HUES6 (cell line): ENCODE results near the gene CBLL2.

ENCODE experiments used
- H3K27ac ChIP-seq: 2 replicates; pipeline ENCODE4 v1.7.0; 2013; ENCODE audit warnings: low read depth, mild to moderate bottlenecking, low read length, inconsistent platforms
- H3K27me3 ChIP-seq: 2 replicates; pipeline ENCODE4 v1.6.1; 2013; ENCODE audit warnings: low read length; ENCODE audit not compliant: control insufficient read depth, insufficient read depth
- H3K36me3 ChIP-seq: 2 replicates; pipeline ENCODE4 v1.6.1; 2013; ENCODE audit warnings: low read length; ENCODE audit not compliant: control insufficient read depth, insufficient read depth
- H3K4me1 ChIP-seq: 2 replicates; pipeline ENCODE4 v1.6.1; 2013; ENCODE audit warnings: low read length; ENCODE audit not compliant: control insufficient read depth, insufficient read depth
- H3K4me3 ChIP-seq: 2 replicates; pipeline ENCODE4 v1.5.1; 2013; ENCODE audit warnings: low read depth, low read length
- H3K9ac ChIP-seq: one replicate; pipeline ENCODE4 v1.6.1; 2013; ENCODE audit warnings: mild to moderate bottlenecking, low read length
- H3K9me3 ChIP-seq: 2 replicates; pipeline ENCODE4 v1.6.1; 2013; ENCODE audit warnings: low read depth, low read length; ENCODE audit not compliant: control insufficient read depth, insufficient read depth

Gene CBLL2, protein sequence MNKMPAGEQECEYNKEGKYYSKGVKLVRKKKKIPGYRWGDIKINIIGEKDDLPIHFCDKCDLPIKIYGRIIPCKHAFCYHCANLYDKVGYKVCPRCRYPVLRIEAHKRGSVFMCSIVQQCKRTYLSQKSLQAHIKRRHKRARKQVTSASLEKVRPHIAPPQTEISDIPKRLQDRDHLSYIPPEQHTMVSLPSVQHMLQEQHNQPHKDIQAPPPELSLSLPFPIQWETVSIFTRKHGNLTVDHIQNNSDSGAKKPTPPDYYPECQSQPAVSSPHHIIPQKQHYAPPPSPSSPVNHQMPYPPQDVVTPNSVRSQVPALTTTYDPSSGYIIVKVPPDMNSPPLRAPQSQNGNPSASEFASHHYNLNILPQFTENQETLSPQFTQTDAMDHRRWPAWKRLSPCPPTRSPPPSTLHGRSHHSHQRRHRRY

DNA sequence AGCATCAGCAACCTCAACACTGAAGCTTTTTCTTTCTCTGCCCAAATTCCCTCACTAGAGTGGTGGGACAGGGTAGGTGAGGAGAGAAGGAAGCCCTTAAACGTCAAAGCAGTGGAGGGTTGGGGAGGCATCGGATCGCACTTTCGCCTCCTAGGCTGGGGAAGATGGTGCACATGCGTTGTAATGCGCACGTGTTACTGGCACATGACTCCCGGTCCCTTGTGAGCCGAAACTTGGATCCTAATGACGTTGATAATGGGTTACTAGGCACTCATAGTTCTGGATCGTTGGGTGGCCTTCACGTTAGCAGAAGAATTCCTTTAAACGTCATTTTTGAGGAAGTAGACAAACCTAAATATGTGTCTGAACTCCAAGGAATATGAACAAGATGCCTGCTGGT lies at the start of gene CBLL2:
Gene CBLL2, plus strand, starts transcription at position 301 of the 400 bp plus-strand sequence. Its CDS starts 79 bp downstream, at position 380.
- Histone ChIP-seq H3K9me3 (no peaks in the 10 kb centered on the region), H3K27ac (no peak within 1 kb of the TSS), H3K4me3 (no peak within 1 kb of the TSS), H3K4me1 (no peaks in the 10 kb centered on the region), H3K27me3 (no peaks in the 10 kb centered on the region; the same call in 1 of the 2 replicates), H3K9ac (no peak within 1 kb of the TSS), H3K36me3 (no peaks in the 10 kb centered on the region)

DNA sequence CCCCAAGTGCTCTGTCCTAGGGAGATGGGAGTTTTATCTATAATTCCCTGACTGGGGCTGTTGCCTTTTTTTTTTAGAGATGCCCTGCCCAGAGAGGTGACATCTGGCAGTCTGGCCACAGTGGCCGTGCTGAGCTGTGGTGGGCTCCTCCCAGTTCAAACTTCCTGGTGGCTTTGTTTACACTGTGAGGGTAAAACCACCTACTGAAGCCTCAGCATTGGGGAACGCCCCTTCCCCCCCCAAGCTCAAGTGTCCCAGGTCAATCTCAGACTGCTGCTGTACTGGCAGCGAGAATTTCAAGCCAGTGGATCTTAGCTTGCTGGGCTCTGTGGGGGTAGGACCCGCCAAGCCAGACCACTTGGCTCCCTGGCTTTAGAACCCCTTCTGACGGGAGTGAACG lies 38.3 kb upstream of the CBLL2 start:
- no peak overlapping the region for H3K4me3 ChIP-seq
- H3K9ac ChIP-seq, result no peak overlapping the region
- H3K27ac ChIP-seq, result no peak overlapping the region
- no peaks in the 10 kb centered on the region for H3K36me3 ChIP-seq
- H3K9me3 ChIP-seq, result no peaks in the 10 kb centered on the region
- H3K27me3 ChIP-seq, result no peaks in the 10 kb centered on the region; the same call in 1 of the 2 replicates
- no peaks in the 10 kb centered on the region for H3K4me1 ChIP-seq

DNA sequence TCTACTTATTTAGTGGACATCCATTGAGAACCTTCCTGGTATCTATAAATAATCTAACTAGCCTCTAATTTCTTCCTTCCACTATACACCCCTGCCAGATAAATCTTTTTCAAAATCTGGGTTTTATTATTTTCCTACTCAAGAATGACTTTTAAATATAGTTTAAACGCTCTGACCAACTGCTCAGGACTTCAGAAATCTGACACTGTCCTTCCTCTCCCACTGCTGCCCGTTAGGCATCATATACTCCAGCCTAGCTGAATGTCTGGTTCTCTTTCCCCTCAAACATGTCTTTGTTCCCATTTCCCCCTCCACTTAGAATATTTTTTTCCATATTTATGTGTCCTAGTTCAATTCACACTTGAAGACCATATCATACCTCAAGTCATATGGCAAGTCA lies 35.2 kb upstream of the CBLL2 start:
- H3K4me1 ChIP-seq, result no peaks in the 10 kb centered on the region
- no peaks in the 10 kb centered on the region for H3K9me3 ChIP-seq
- no peaks in the 10 kb centered on the region for H3K36me3 ChIP-seq
- no peaks in the 10 kb centered on the region; the same call in 1 of the 2 replicates for H3K27me3 ChIP-seq
- no peak overlapping the region for H3K4me3 ChIP-seq
- no peak overlapping the region for H3K27ac ChIP-seq
- no peak overlapping the region for H3K9ac ChIP-seq

DNA sequence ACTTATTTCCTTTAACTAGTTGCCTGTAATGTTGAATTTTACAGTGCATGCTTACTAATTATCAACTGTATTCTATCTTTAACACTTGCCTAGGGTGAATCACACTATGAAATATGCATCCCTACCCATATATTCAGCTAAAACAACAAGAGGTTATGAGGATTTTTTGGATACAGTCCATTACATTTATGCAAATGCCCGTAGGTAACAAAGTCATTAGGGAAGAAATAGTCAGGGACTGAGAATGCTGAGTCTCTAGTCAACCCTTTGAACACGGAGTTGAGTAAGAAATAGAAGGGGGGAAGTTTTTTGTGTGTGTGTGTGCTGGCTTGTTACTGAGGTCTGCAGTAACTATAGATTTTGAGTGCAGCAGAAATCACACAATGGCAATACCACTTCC lies 26.1 kb upstream of the CBLL2 start:
- no peak overlapping the region for H3K27ac ChIP-seq
- H3K9ac ChIP-seq, result no peak overlapping the region
- H3K4me3 ChIP-seq, result no peak overlapping the region
- no peaks in the 10 kb centered on the region for H3K9me3 ChIP-seq
- no peaks in the 10 kb centered on the region for H3K36me3 ChIP-seq
- no peaks in the 10 kb centered on the region for H3K4me1 ChIP-seq
- H3K27me3 ChIP-seq, result peaks cover 8% of the 10 kb centered on the region; the same call in 1 of the 2 replicates

DNA sequence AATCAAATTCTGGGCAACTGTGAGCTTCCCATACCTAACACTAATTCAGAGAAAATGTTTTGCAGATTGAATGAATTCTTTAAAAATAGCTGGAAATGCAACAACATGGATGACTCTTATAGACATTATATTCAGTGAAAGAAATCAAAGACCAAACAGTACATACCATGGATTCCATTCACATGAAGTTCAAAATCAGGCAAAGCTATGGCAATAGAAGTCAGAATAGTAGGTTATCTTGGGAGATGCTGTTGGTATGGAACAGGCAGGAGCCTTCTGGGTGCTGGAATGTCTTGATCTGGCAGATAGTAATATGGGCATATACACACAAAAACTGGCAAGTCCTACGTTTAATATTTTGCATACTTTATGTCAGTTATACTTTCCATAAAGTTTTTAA lies 25.5 kb upstream of the CBLL2 start:
- no peak overlapping the region for H3K9ac ChIP-seq
- peaks cover 8% of the 10 kb centered on the region; the same call in 1 of the 2 replicates for H3K27me3 ChIP-seq
- H3K9me3 ChIP-seq, result no peaks in the 10 kb centered on the region
- no peak overlapping the region for H3K4me3 ChIP-seq
- H3K4me1 ChIP-seq, result no peaks in the 10 kb centered on the region
- H3K27ac ChIP-seq, result no peak overlapping the region
- H3K36me3 ChIP-seq, result no peaks in the 10 kb centered on the region

DNA sequence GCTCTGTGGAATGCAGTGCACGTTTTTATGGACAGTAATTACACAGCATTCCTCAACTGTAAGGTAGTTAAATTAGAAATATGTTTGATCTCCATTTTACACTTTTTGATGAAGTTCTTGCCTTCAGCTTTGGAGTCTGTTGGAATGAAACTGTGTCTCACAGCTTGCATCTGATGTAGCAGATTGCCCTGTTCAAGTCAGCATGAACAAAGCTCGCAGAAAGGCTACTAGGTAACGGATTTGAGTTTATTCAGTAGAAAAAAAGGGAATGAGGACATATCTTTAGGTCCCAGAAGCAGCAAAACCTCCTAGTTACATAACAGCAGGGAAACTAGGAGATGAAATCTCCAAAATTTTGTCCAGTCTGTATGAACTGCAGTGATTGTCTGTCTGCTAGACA lies 24.3 kb upstream of the CBLL2 start:
- H3K4me1 ChIP-seq, result no peaks in the 10 kb centered on the region
- H3K9ac ChIP-seq, result no peak overlapping the region

DNA sequence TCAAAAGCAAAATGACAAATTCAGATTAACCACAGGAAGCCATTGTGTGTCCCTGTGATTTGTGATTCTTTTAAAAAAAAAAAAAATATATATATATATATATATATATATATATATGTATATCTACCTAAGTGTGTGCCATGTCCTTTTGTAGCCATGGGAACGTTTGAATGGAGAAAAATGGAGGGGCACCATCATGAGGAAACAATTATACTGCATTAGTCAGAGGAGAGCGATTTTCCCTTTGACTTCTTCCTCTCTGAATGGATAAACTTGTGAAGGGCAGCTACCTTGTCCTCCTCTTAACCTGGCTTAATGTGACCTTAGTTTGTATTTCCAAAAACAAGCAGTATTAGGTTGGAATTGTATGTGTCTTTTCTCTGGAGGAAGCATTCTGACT lies 23.3 kb upstream of the CBLL2 start:
- H3K4me3 ChIP-seq, result no peak overlapping the region
- H3K4me1 ChIP-seq, result no peaks in the 10 kb centered on the region
- H3K27me3 ChIP-seq, result peaks cover 9% of the 10 kb centered on the region; the same call in 1 of the 2 replicates
- no peaks in the 10 kb centered on the region for H3K9me3 ChIP-seq
- no peak overlapping the region for H3K27ac ChIP-seq
- H3K9ac ChIP-seq, result no peak overlapping the region
- H3K36me3 ChIP-seq, result no peaks in the 10 kb centered on the region

More for the DNA sequence above, 24.3 kb upstream of the CBLL2 start:
- Histone ChIP-seq H3K9me3 (no peaks in the 10 kb centered on the region), H3K27ac (no peak overlapping the region), H3K36me3 (no peaks in the 10 kb centered on the region), H3K27me3 (peaks cover 8% of the 10 kb centered on the region; the same call in 1 of the 2 replicates), H3K4me3 (no peak overlapping the region)

DNA sequence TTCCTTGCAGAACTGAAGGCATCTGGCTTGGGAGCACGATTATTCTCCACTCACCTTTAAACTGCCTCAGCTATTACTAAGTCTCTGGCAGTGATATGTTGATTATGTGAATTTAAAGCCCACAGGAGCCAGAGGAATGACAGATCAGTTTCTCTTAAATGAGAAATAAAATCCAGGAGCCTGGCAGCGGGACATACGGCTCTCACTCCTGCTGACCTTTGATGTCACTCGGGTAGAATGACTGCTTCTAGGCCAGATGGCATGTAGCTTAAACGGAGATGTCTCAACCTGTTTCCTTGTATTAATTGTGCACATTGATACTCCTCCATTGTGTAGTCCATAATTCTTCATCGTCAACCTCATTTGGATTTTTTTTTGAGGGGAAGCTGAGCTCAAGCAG lies 4.0 kb upstream of the CBLL2 start:
- Histone ChIP-seq H3K9ac (no peak overlapping the region), H3K27me3 (no peaks in the 10 kb centered on the region; the same call in 1 of the 2 replicates), H3K4me3 (no peak overlapping the region), H3K4me1 (no peaks in the 10 kb centered on the region), H3K9me3 (no peaks in the 10 kb centered on the region), H3K27ac (no peak overlapping the region), H3K36me3 (no peaks in the 10 kb centered on the region)

DNA sequence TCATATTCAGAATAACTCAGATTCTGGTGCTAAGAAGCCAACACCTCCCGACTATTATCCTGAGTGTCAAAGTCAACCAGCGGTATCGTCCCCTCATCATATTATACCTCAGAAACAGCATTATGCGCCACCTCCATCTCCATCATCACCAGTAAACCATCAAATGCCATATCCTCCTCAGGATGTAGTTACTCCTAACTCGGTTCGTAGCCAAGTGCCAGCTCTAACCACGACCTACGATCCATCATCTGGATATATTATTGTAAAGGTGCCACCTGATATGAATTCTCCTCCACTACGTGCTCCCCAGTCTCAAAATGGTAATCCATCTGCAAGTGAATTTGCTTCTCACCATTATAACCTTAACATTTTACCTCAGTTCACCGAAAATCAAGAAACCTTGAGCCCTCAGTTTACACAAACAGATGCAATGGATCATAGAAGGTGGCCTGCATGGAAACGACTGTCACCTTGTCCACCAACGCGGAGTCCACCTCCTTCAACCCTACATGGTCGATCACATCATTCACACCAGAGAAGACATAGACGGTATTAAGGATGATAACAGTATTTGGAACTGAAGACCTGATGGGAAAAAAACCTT lies 1.1 kb downstream of the CBLL2 start:
- no peak overlapping the region for H3K27ac ChIP-seq
- no peak overlapping the region for H3K4me3 ChIP-seq
- no peaks in the 10 kb centered on the region for H3K9me3 ChIP-seq
- no peaks in the 10 kb centered on the region for H3K4me1 ChIP-seq
- H3K27me3 ChIP-seq, result no peaks in the 10 kb centered on the region; the same call in 1 of the 2 replicates
- no peaks in the 10 kb centered on the region for H3K36me3 ChIP-seq
- H3K9ac ChIP-seq, result no peak overlapping the region

DNA sequence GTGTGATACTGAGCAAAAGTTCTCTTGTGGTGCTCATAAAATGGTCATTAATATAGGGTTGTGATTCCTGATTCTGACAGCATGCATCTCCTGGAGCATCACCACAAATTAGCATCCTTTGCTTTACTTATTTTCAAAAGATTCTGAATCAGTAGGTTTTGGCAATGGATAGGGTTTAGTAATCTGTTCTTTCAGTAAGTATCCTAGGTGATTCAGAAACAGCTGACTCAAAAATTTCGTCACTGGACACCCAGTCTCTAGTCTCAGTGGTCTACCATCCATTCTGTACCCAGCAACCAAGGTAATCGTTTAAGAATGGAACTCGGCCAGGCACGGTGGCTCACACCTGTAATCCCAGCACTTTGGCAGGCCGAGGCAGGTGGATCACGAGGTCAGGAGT lies 4.1 kb downstream of the CBLL2 start:
- Histone ChIP-seq H3K27ac (no peak overlapping the region), H3K36me3 (no peaks in the 10 kb centered on the region), H3K9me3 (no peaks in the 10 kb centered on the region), H3K4me1 (no peaks in the 10 kb centered on the region), H3K27me3 (no peaks in the 10 kb centered on the region; the same call in 1 of the 2 replicates), H3K4me3 (no peak overlapping the region), H3K9ac (no peak overlapping the region)

DNA sequence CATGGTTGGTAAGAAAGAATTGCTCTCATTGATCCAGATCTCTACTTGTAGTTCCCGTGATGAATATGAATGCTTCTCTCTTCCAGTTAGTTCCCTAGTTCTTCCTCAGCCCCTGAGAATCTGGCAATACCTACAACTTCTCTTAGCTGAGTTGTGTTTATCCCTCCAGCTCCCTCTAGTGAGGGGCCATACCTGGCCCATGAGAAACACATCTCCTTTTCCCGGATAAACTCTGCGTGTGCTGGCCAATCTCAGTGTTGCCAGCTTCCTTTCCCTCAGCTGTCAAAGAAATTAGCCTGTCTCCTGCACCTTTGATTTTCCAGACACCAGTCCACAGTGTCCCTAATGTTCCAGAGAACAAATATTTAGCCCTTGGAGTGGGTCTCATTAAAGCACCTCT lies 5.7 kb downstream of the CBLL2 start:
- H3K4me1 ChIP-seq, result no peaks in the 10 kb centered on the region
- H3K27ac ChIP-seq, result no peak overlapping the region
- H3K9me3 ChIP-seq, result peaks cover 6% of the 10 kb centered on the region; the same call in 1 of the 2 replicates
- H3K27me3 ChIP-seq, result no peaks in the 10 kb centered on the region; the same call in 1 of the 2 replicates
- H3K9ac ChIP-seq, result no peak overlapping the region
- H3K4me3 ChIP-seq, result no peak overlapping the region
- H3K36me3 ChIP-seq, result no peaks in the 10 kb centered on the region
